ENCODE results near the gene ARRB1.

The ARRB1 gene

GRCh38 chr11:75323609-75324008, 27.9 kb downstream of the ARRB1 start:
- Histone ChIP-seq H3K18ac (ENCODE audit: low read length) (no peak overlapping the region), H3K27ac (ENCODE audit: low read depth, low read length) (no peak overlapping the region), H3K9ac (ENCODE audit: low read length) (no peak overlapping the region), H2BK12ac (ENCODE audit: low read length) (no peak overlapping the region), H3K9me3 (ENCODE audit: insufficient read depth, low read depth, low read length) (peaks cover 4% of the 10 kb centered on the region), H3K79me1 (ENCODE audit: low read length) (no peaks in the 10 kb centered on the region), H3K27me3 (ENCODE audit: insufficient read depth, low read length) (no peaks in the 10 kb centered on the region), H4K8ac (ENCODE audit: low read depth, low read length) (no peak overlapping the region), H3K4me3 (ENCODE audit: low read depth, low read length) (no peak overlapping the region), H3K4ac (ENCODE audit: low read depth, low read length) (no peak overlapping the region), H3K4me2 (ENCODE audit: low read length) (no peak overlapping the region), H4K91ac (ENCODE audit: low read depth, low read length) (no peak overlapping the region), H3K36me3 (ENCODE audit: control insufficient read depth in 1 of 2, insufficient read depth in 2 of 2, low read length in 2 of 2) (peaks cover 0 to 2% of the 10 kb centered on the region in 2 experiments), H3K23ac (ENCODE audit: low read length) (no peak overlapping the region), H2BK5ac (ENCODE audit: low read depth, low read length, poor library complexity) (no peak overlapping the region), H3K4me1 (ENCODE audit: control insufficient read depth in 1 of 2, insufficient read depth in 2 of 2, low read length in 2 of 2) (peaks cover 7 to 13% of the 10 kb centered on the region in 2 experiments), H2AK5ac (ENCODE audit: low read length) (no peak overlapping the region), H3K79me2 (ENCODE audit: control insufficient read depth, insufficient read depth, low read length, poor library complexity) (peaks cover 1% of the 10 kb centered on the region), H3K14ac (ENCODE audit: low read length) (no peak overlapping the region), H2BK120ac (ENCODE audit: insufficient read depth, low read length, poor library complexity) (no peak overlapping the region), H4K12ac (ENCODE audit: low read depth, low read length) (no peak overlapping the region), H2AFZ (ENCODE audit: insufficient read depth, low read length, poor library complexity) (no peak overlapping the region)
- DNase-seq, result no peak
- WGBS (ENCODE audit: extremely low coverage, insufficient coverage, insufficient read length), result no CpG with 5 or more reads among the region's 7 CpGs

- Histone ChIP-seq H4K91ac (ENCODE audit: low read depth, low read length) (no peak overlapping the region), H2BK5ac (ENCODE audit: low read depth, low read length, poor library complexity) (no peak overlapping the region), H2BK120ac (ENCODE audit: insufficient read depth, low read length, poor library complexity) (no peak overlapping the region), H3K9me3 (ENCODE audit: insufficient read depth, low read depth, low read length) (peaks cover 4% of the 10 kb centered on the region), H3K9ac (ENCODE audit: low read length) (no peak overlapping the region), H3K4me3 (ENCODE audit: low read depth, low read length) (no peak overlapping the region), H2AFZ (ENCODE audit: insufficient read depth, low read length, poor library complexity) (no peak overlapping the region), H4K8ac (ENCODE audit: low read depth, low read length) (no peak overlapping the region), H3K27me3 (ENCODE audit: insufficient read depth, low read length) (no peaks in the 10 kb centered on the region), H3K18ac (ENCODE audit: low read length) (no peak overlapping the region), H3K14ac (ENCODE audit: low read length) (no peak overlapping the region), H3K4me1 (ENCODE audit: control insufficient read depth in 1 of 2, insufficient read depth in 2 of 2, low read length in 2 of 2) (peaks cover 3 to 9% of the 10 kb centered on the region in 2 experiments), H4K12ac (ENCODE audit: low read depth, low read length) (no peak overlapping the region), H3K27ac (ENCODE audit: low read depth, low read length) (no peak overlapping the region), H3K79me2 (ENCODE audit: control insufficient read depth, insufficient read depth, low read length, poor library complexity) (no peaks in the 10 kb centered on the region), H3K23ac (ENCODE audit: low read length) (no peak overlapping the region), H3K4me2 (ENCODE audit: low read length) (no peak overlapping the region), H3K4ac (ENCODE audit: low read depth, low read length) (no peak overlapping the region), H2BK12ac (ENCODE audit: low read length) (no peak overlapping the region), H3K36me3 (ENCODE audit: control insufficient read depth in 1 of 2, insufficient read depth in 2 of 2, low read length in 2 of 2) (peaks cover 0 to 2% of the 10 kb centered on the region in 2 experiments), H2AK5ac (ENCODE audit: low read length) (no peak overlapping the region), H3K79me1 (ENCODE audit: low read length) (no peaks in the 10 kb centered on the region)
- WGBS (ENCODE audit: extremely low coverage, insufficient coverage, insufficient read length), result no CpG with 5 or more reads among the region's 5 CpGs
- no peak for DNase-seq
Measured at GRCh38 chr11:75320643-75321042, 30.8 kb downstream of the ARRB1 start.

GRCh38 chr11:75320046-75320618, 31.3 kb downstream of the ARRB1 start:
- no peak overlapping the region for H4K8ac ChIP-seq (ENCODE audit: low read depth, low read length)
- H2BK120ac ChIP-seq (ENCODE audit: insufficient read depth, low read length, poor library complexity), result no peak overlapping the region
- H2BK12ac ChIP-seq (ENCODE audit: low read length), result no peak overlapping the region
- no peak overlapping the region for H4K91ac ChIP-seq (ENCODE audit: low read depth, low read length)
- H2BK5ac ChIP-seq (ENCODE audit: low read depth, low read length, poor library complexity), result no peak overlapping the region
- peaks cover 0 to 2% of the 10 kb centered on the region in 2 experiments for H3K36me3 ChIP-seq (ENCODE audit: control insufficient read depth in 1 of 2, insufficient read depth in 2 of 2, low read length in 2 of 2)
- DNase-seq, result no peak
- H3K4me1 ChIP-seq (ENCODE audit: control insufficient read depth in 1 of 2, insufficient read depth in 2 of 2, low read length in 2 of 2), result peaks cover 3 to 9% of the 10 kb centered on the region in 2 experiments
- H3K27ac ChIP-seq (ENCODE audit: low read depth, low read length), result no peak overlapping the region
- H3K18ac ChIP-seq (ENCODE audit: low read length), result no peak overlapping the region
- no peak overlapping the region for H4K12ac ChIP-seq (ENCODE audit: low read depth, low read length)
- H3K79me2 ChIP-seq (ENCODE audit: control insufficient read depth, insufficient read depth, low read length, poor library complexity), result no peaks in the 10 kb centered on the region
- H3K4ac ChIP-seq (ENCODE audit: low read depth, low read length), result peak overlapping the region; percentile 25
- peaks cover 4% of the 10 kb centered on the region for H3K9me3 ChIP-seq (ENCODE audit: insufficient read depth, low read depth, low read length)
- H3K79me1 ChIP-seq (ENCODE audit: low read length), result no peaks in the 10 kb centered on the region
- H2AFZ ChIP-seq (ENCODE audit: insufficient read depth, low read length, poor library complexity), result no peak overlapping the region
- no peak overlapping the region for H2AK5ac ChIP-seq (ENCODE audit: low read length)
- H3K4me3 ChIP-seq (ENCODE audit: low read depth, low read length), result no peak overlapping the region
- H3K9ac ChIP-seq (ENCODE audit: low read length), result no peak overlapping the region
- no peak overlapping the region for H3K14ac ChIP-seq (ENCODE audit: low read length)
- WGBS (ENCODE audit: extremely low coverage, insufficient coverage, insufficient read length), result no CpG with 5 or more reads among the region's 6 CpGs
- H3K4me2 ChIP-seq (ENCODE audit: low read length), result no peak overlapping the region
- no peak overlapping the region for H3K23ac ChIP-seq (ENCODE audit: low read length)
- no peaks in the 10 kb centered on the region for H3K27me3 ChIP-seq (ENCODE audit: insufficient read depth, low read length)

DNA sequence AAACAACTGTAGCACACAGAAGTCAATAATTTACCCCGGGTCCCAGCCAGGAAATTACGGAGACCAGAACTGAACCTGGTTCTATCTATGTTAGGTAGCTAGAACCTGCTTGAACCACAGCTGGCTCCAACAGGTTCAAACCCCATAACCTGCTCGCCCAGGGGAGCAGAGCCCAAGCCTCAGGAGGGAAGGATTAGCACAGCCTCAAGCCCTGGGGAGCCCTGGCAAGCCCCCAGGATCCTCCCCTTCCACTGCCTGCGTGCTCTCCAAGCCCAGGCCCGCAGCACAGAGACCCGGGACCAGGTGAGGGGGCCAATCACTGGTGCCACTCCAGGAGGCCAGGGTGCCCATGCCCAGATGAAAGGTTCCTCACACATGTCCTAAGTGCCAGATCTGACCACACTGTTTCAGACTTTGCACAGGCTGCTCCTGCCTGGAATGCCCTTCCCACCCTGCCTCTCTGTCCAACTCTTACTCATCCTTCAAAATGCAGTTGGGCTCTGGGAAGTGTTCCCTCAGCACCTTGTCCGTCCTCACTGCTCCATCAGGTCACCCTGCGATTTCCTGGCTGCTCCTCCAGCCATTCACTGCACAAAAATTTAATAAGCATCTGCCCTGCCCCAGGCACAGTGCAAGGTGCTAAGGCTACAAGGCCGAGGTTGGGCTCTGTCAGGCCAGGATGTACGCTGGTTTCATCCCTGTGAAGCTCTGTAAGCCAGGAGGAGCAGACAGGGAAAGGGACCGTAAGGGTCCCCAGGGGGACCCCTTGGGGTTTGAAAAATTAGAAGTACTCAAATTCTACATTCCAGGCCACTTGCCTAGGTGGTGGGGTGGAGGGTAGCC, 32.2 kb downstream of the ARRB1 start:
- no peak overlapping the region for H3K18ac ChIP-seq (ENCODE audit: low read length)
- no peak overlapping the region for H4K91ac ChIP-seq (ENCODE audit: low read depth, low read length)
- H2AFZ ChIP-seq (ENCODE audit: insufficient read depth, low read length, poor library complexity), result no peak overlapping the region

More for the DNA sequence above, 32.2 kb downstream of the ARRB1 start:
- Histone ChIP-seq H3K4me1 (ENCODE audit: control insufficient read depth in 1 of 2, insufficient read depth in 2 of 2, low read length in 2 of 2) (peaks cover 3 to 9% of the 10 kb centered on the region in 2 experiments), H3K4me2 (ENCODE audit: low read length) (no peak overlapping the region), H2AK5ac (ENCODE audit: low read length) (no peak overlapping the region), H3K4me3 (ENCODE audit: low read depth, low read length) (no peak overlapping the region), H4K12ac (ENCODE audit: low read depth, low read length) (no peak overlapping the region), H3K79me1 (ENCODE audit: low read length) (no peaks in the 10 kb centered on the region), H3K79me2 (ENCODE audit: control insufficient read depth, insufficient read depth, low read length, poor library complexity) (no peaks in the 10 kb centered on the region), H3K9me3 (ENCODE audit: insufficient read depth, low read depth, low read length) (peaks cover 4% of the 10 kb centered on the region), H3K27ac (ENCODE audit: low read depth, low read length) (no peak overlapping the region), H3K4ac (ENCODE audit: low read depth, low read length) (peak overlapping the region; percentile 35), H3K23ac (ENCODE audit: low read length) (no peak overlapping the region), H4K8ac (ENCODE audit: low read depth, low read length) (no peak overlapping the region), H3K9ac (ENCODE audit: low read length) (no peak overlapping the region), H3K36me3 (ENCODE audit: control insufficient read depth in 1 of 2, insufficient read depth in 2 of 2, low read length in 2 of 2) (no peaks in the 10 kb centered on the region), H3K14ac (ENCODE audit: low read length) (no peak overlapping the region), H3K27me3 (ENCODE audit: insufficient read depth, low read length) (no peaks in the 10 kb centered on the region), H2BK12ac (ENCODE audit: low read length) (no peak overlapping the region), H2BK120ac (ENCODE audit: insufficient read depth, low read length, poor library complexity) (no peak overlapping the region), H2BK5ac (ENCODE audit: low read depth, low read length, poor library complexity) (no peak overlapping the region)
- peak; percentile 13 to 23 for DNase-seq
- WGBS (ENCODE audit: extremely low coverage, insufficient coverage, insufficient read length), result no CpG with 5 or more reads among the region's 11 CpGs
